Measurements from ENCODE around the gene FHAD1.

DNA sequence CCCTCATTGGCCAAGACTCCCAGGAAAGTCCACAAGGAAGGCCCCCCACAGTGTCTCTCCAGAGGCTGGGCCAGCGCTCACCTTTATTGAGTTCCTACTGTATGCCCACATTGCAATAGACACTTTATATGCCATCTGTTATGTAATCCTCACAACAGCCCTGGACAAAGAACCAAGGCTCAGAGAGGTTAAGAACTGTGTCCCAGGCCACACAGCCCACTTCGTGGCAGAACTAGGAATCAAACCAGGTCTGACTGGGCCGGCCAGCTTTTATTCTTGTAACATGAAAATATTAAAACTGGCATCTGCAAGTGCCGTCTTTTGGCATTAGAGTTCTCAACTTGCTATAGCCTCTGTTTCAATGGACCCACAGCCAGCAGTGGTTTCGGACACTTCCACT lies 195.7 kb downstream of the FHAD1 start:
- no peak for TF ChIP-seq CTCF (IDR thresholded peaks at IDR 0.05)
- TF ChIP-seq POLR2A (IDR thresholded peaks at IDR 0.05; ENCODE audit: low read depth), result no peak
- no peak for TF ChIP-seq POLR2AphosphoS5 (IDR thresholded peaks at IDR 0.05)
- no peak for TF ChIP-seq EP300 (IDR thresholded peaks at IDR 0.05)

All from esophagus muscularis mucosa (tissue), 4 donors.